SJCRH30 (cell line): ENCODE results near the gene RNU1-4. TPM values are rescaled to one million over a fixed set of nuclear protein-coding genes. Genes with fewer than 3 reads are reported as not detected.
"Not testable (repeated sequence)": the region's sequence is repeated elsewhere in the genome, so short reads cannot be mapped to it uniquely, and the experiment has no call there.

Experiments used
- DNase-seq, 2 experiments: peaks; one replicate each; pipeline ENCODE4 v3.0.0-alpha.2; 2015 to 2020
- H3K27ac ChIP-seq: fragments of 250-450 bp; sonication (Bioruptor Pico); 2 replicates; pipeline ENCODE4 v1.5.1; 2020; ENCODE audit warnings: mild to moderate bottlenecking, moderate library complexity
- H3K27me3 ChIP-seq: fragments of 250-450 bp; sonication (Bioruptor Pico); 2 replicates; pipeline ENCODE4 v1.5.1; 2020; ENCODE audit warnings: mild to moderate bottlenecking, moderate library complexity
- H3K36me3 ChIP-seq: fragments of 250-450 bp; sonication (Bioruptor Pico); 2 replicates; pipeline ENCODE4 v1.5.1; 2020; ENCODE audit warnings: mild to moderate bottlenecking, moderate library complexity
- H3K4me1 ChIP-seq: fragments of 250-450 bp; sonication (Bioruptor Pico); 2 replicates; pipeline ENCODE4 v1.5.1; 2020; ENCODE audit warnings: mild to moderate bottlenecking, moderate library complexity
- H3K4me3 ChIP-seq: fragments of 250-450 bp; sonication (Bioruptor Pico); 2 replicates; pipeline ENCODE4 v1.5.1; 2020; ENCODE audit warnings: mild to moderate bottlenecking, moderate library complexity
- H3K9me3 ChIP-seq: fragments of 250-450 bp; sonication (Bioruptor Pico); replicated peaks from 2 replicates; pipeline ENCODE4 v1.5.1; 2020; ENCODE audit warnings: mild to moderate bottlenecking, moderate library complexity
- total RNA-seq: library from RNA; depleted of rRNA; stranded (reverse); fragments of >200 nt; shearing (Covaris generic); gene quantifications from 2 replicates; pipeline ENCODE4 v1.2.3, GENCODE V29; 2014; rRNA removed

RNU1-4 gene
- total RNA-seq = under 0.01 TPM in 2 replicates

DNA sequence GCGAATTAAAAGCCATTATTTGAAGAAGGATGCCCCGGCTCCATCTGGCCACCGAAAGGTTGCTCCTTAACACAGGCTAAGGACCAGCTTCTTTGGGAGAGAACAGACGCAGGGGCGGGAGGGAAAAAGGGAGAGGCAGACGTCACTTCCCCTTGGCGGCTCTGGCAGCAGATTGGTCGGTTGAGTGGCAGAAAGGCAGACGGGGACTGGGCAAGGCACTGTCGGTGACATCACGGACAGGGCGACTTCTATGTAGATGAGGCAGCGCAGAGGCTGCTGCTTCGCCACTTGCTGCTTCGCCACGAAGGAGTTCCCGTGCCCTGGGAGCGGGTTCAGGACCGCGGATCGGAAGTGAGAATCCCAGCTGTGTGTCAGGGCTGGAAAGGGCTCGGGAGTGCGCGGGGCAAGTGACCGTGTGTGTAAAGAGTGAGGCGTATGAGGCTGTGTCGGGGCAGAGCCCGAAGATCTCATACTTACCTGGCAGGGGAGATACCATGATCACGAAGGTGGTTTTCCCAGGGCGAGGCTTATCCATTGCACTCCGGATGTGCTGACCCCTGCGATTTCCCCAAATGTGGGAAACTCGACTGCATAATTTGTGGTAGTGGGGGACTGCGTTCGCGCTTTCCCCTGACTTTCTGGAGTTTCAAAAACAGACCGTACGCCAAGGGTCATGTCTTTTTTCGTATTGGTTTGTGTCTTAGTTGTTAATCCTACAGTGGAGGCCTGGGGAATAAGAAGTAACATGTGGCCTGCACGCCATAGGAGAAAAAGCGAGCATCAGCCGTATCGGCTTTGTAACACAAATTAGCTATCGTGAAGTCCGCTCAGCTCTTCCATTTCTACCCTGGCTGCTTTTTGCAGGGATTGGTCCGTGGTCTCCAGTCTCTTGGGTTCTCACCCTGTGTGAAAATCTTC is at the start of gene RNU1-4:
RNU1-4 (plus strand) TSS at position 470 of the 918 bp plus-strand sequence.
- not testable (repeated sequence) for H3K4me1 ChIP-seq, H3K27ac ChIP-seq, DNase-seq, H3K27me3 ChIP-seq, H3K9me3 ChIP-seq, H3K36me3 ChIP-seq, H3K4me3 ChIP-seq

DNA sequence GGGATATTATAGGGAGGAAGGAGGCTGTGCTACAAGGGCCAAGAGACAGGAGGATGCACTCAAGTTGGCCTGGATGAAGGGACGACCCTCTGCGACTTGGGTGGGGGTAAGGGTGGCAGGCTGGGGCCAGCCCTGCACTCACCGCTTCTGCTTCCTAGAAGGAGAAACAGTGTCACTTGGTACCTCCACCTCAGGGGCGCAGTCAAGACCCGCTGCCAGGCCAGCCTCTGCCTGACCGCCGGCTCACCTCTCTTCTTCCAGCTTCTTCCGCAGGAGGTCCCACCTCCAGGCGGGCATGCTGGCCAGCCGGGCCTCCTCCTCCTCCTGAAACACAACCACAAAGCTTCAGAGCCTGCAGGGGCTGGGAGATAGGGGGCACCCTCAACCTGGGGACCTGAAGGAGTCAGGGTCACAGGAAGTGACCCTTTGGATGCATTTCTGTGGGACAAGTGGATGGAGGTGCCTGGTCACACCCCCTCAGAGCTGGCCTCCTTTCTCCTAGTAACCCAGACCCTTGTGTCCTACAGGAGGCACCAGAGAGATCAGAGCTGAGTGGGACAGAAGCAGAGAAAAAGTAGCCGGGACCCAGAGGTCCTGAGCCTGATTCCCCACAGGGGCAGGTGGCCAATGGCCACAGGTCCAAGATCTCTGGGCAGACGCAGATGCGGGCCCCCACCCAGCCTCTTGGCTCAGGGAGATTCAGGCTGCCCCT is 49.2 kb upstream of the RNU1-4 start:
- not testable (repeated sequence) for H3K27me3 ChIP-seq, H3K4me1 ChIP-seq, H3K27ac ChIP-seq, H3K36me3 ChIP-seq, DNase-seq, H3K9me3 ChIP-seq, H3K4me3 ChIP-seq

DNA sequence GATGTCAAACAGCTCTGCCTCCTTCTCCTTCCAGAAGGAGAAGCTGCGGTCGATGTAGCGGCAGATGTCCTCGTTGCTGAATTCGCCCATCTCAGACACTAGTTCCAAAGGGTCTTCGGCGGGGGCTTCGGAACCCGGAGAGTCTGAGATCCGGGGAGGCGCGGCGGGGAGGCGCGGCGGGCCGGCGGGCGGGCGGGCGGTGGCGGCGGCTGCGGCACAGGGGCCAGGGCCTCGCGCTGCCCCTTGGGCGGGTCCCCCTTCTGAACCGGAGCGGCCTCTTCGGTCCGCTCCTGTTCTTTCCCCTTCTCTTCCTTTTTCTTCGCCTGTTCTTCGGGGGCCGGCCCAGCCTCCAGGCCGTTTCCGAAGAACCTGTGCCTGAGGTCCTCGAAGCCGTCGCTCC is 48.0 kb upstream of the RNU1-4 start:
- H3K27ac ChIP-seq, H3K9me3 ChIP-seq: not testable (repeated sequence)

GRCh38 chr1:16692717-16693448 is 47.4 kb upstream of the RNU1-4 start:
- not testable (repeated sequence) for DNase-seq, H3K27ac ChIP-seq, H3K36me3 ChIP-seq, H3K27me3 ChIP-seq, H3K4me3 ChIP-seq, H3K9me3 ChIP-seq, H3K4me1 ChIP-seq

More for the DNA sequence above, 48.0 kb upstream of the RNU1-4 start:
- not testable (repeated sequence) for H3K4me1 ChIP-seq, DNase-seq, H3K36me3 ChIP-seq, H3K27me3 ChIP-seq, H3K4me3 ChIP-seq

DNA sequence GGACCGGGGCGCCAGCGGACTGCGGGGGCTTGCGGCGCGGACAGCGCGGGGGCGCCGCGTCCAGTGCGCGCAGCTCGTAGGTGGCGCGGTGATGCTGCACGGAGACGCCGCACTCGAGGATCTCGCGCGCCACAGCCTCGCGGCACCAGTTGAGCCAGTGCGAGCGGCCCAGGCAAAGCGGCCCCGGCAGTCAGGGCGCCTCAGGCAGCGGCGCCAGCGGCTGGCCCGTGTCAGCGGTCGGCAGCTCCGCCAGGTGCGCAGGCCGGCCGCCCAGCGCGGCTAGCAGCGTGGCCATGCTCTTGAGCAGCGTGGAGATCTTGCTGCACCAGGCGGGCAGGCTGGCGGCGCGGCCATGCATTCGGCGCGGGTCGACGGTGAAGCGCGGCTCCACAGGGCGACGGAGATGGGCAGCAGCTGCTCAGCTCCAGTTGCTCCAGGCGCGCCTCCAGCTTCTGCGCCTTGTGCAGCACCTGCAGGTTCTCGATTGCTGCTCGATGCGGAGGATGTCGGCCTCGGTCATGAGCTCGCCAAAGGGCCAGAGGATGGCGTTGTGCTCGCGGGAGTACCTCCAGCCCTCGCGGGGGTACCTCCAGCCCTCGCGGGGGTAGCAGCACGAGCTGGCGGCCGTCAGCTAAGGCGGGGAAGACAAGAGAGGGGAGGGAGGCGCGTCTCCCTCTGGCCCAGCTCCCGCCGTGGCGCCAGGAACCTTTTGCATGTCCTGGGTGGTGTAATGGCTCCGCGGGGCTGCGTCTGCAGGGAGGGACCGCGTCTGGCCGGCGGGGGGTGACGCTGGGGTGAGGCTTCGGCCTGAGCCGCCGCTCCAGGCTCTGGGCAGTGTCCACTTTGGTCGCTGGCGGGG is 46.6 kb upstream of the RNU1-4 start:
- not testable (repeated sequence) for H3K4me1 ChIP-seq, H3K27ac ChIP-seq, H3K36me3 ChIP-seq, H3K9me3 ChIP-seq, H3K27me3 ChIP-seq, DNase-seq, H3K4me3 ChIP-seq

- not testable (repeated sequence) for H3K4me3 ChIP-seq, H3K27me3 ChIP-seq, H3K36me3 ChIP-seq, H3K27ac ChIP-seq, DNase-seq, H3K4me1 ChIP-seq, H3K9me3 ChIP-seq
Measured at GRCh38 chr1:16694308-16694702, 46.0 kb upstream of the RNU1-4 start.

GRCh38 chr1:16696507-16697150 is 43.7 kb upstream of the RNU1-4 start:
- H3K27ac ChIP-seq, H3K36me3 ChIP-seq, H3K9me3 ChIP-seq, H3K27me3 ChIP-seq, H3K4me1 ChIP-seq, DNase-seq, H3K4me3 ChIP-seq: not testable (repeated sequence)

GRCh38 chr1:16697152-16697551 is 43.2 kb upstream of the RNU1-4 start:
- not testable (repeated sequence) for H3K4me1 ChIP-seq, H3K27ac ChIP-seq, DNase-seq, H3K4me3 ChIP-seq, H3K27me3 ChIP-seq, H3K36me3 ChIP-seq, H3K9me3 ChIP-seq

DNA sequence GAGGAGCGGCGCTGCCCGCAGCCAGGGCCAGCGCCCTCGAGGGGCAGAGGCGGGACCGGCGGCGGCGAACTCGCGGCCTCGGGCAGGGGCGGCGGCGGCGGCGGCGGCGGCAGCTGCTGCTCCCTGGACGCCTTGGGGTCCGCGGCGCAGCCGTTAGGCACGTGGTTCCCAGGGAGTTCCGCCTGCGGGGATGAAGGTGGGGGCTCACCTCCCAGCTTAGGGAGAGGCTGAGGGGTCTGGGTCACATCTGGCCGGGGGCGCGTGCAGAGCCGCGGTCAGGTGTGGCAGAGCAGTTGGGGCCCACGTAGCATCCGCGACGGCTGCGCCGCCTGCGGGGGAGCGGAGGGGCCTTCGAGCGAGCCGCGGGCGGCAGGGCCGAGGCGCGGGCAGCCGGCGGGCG is 40.9 kb upstream of the RNU1-4 start:
- H3K36me3 ChIP-seq, DNase-seq, H3K4me1 ChIP-seq, H3K9me3 ChIP-seq, H3K4me3 ChIP-seq, H3K27me3 ChIP-seq, H3K27ac ChIP-seq: not testable (repeated sequence)

GRCh38 chr1:16700138-16700895 is 40.0 kb upstream of the RNU1-4 start:
- H3K9me3 ChIP-seq, DNase-seq, H3K27ac ChIP-seq, H3K27me3 ChIP-seq, H3K36me3 ChIP-seq, H3K4me1 ChIP-seq, H3K4me3 ChIP-seq: not testable (repeated sequence)

- not testable (repeated sequence) for H3K4me3 ChIP-seq, H3K27ac ChIP-seq, H3K9me3 ChIP-seq, H3K27me3 ChIP-seq, DNase-seq, H3K36me3 ChIP-seq, H3K4me1 ChIP-seq
Measured at GRCh38 chr1:16701189-16701588, 39.1 kb upstream of the RNU1-4 start.

DNA sequence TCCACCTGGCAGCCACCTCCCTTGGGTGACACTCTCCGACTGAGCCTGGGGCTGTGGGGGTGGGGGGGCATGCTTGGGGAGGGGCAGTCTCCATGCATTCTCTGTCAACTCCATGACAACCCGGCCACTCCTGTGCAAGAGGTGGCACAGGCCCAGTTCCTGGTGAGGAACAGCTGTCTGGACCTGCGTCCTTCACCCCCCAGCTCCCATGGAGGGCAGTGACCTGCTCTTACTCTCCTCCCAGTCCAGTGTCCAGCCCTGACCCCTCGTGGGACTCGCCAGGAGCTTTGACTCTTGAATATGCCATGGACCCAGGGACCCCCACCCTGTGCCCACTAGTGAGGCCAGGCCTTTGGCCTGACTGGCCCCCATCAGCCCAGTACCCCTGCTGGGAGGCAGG is 38.0 kb upstream of the RNU1-4 start:
- H3K4me1 ChIP-seq, H3K36me3 ChIP-seq, H3K4me3 ChIP-seq, H3K9me3 ChIP-seq, H3K27me3 ChIP-seq, H3K27ac ChIP-seq, DNase-seq: not testable (repeated sequence)

- not testable (repeated sequence) for H3K27me3 ChIP-seq, H3K4me1 ChIP-seq, H3K36me3 ChIP-seq, DNase-seq, H3K27ac ChIP-seq, H3K9me3 ChIP-seq, H3K4me3 ChIP-seq
Measured at GRCh38 chr1:16703141-16703540, 37.2 kb upstream of the RNU1-4 start.
